ENCODE measurements around the gene CDKAL1. TPM values are rescaled to one million over a fixed set of nuclear protein-coding genes. Genes with fewer than 3 reads are reported as not detected.

Gene CDKAL1
- total and polyA plus RNA-seq, 9 of the 15 experiments (the other 6 are each of a cell fraction or from before 2014, with no cell fraction given) = 11.2 to 36.3 (median 20.1) TPM

DNA sequence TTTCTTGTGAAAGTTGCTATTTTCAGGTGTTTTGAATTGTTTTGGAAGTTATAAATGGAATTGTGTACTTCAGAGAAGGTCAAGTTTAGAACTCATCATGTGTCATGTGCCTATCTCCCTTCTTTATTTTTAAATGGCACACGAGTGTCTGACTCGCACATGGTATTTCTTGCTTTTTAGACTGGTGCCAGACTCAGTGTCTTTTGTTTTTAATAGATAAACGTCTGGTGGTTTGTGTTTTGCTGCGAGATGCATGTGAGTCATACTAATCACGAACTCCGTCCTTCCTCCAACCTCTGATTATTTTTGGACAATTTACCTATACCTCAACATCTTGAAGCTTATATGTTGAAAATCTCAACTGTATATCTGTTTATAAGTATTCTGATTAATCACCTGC, 292.1 kb downstream of the CDKAL1 start (continued):
- TF ChIP-seq, protein P1, sequence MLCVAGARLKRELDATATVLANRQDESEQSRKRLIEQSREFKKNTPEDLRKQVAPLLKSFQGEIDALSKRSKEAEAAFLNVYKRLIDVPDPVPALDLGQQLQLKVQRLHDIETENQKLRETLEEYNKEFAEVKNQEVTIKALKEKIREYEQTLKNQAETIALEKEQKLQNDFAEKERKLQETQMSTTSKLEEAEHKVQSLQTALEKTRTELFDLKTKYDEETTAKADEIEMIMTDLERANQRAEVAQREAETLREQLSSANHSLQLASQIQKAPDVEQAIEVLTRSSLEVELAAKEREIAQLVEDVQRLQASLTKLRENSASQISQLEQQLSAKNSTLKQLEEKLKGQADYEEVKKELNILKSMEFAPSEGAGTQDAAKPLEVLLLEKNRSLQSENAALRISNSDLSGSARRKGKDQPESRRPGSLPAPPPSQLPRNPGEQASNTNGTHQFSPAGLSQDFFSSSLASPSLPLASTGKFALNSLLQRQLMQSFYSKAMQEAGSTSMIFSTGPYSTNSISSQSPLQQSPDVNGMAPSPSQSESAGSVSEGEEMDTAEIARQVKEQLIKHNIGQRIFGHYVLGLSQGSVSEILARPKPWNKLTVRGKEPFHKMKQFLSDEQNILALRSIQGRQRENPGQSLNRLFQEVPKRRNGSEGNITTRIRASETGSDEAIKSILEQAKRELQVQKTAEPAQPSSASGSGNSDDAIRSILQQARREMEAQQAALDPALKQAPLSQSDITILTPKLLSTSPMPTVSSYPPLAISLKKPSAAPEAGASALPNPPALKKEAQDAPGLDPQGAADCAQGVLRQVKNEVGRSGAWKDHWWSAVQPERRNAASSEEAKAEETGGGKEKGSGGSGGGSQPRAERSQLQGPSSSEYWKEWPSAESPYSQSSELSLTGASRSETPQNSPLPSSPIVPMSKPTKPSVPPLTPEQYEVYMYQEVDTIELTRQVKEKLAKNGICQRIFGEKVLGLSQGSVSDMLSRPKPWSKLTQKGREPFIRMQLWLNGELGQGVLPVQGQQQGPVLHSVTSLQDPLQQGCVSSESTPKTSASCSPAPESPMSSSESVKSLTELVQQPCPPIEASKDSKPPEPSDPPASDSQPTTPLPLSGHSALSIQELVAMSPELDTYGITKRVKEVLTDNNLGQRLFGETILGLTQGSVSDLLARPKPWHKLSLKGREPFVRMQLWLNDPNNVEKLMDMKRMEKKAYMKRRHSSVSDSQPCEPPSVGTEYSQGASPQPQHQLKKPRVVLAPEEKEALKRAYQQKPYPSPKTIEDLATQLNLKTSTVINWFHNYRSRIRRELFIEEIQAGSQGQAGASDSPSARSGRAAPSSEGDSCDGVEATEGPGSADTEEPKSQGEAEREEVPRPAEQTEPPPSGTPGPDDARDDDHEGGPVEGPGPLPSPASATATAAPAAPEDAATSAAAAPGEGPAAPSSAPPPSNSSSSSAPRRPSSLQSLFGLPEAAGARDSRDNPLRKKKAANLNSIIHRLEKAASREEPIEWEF (CRISPR knock-in tag; IDR thresholded peaks at IDR 0.05) = no peak
- no peak for TF ChIP-seq SRSF7 (optimal IDR thresholded peaks at IDR 0.05; ENCODE audit: low read depth, low read length)
- no peak for TF ChIP-seq ZKSCAN8 (CRISPR knock-in tag; IDR thresholded peaks at IDR 0.05)
- no peak for TF ChIP-seq ERF (CRISPR knock-in tag; IDR thresholded peaks at IDR 0.05)
- no peak for TF ChIP-seq IFI16 (CRISPR knock-in tag; IDR thresholded peaks at IDR 0.05)
- no peak for TF ChIP-seq SRSF9 (IDR thresholded peaks at IDR 0.05; ENCODE audit: borderline replicate concordance, low read depth, low read length)
- TF ChIP-seq KAT7 (CRISPR knock-in tag; IDR thresholded peaks at IDR 0.05; ENCODE audit: borderline replicate concordance) = no peak
- TF ChIP-seq, protein P2, sequence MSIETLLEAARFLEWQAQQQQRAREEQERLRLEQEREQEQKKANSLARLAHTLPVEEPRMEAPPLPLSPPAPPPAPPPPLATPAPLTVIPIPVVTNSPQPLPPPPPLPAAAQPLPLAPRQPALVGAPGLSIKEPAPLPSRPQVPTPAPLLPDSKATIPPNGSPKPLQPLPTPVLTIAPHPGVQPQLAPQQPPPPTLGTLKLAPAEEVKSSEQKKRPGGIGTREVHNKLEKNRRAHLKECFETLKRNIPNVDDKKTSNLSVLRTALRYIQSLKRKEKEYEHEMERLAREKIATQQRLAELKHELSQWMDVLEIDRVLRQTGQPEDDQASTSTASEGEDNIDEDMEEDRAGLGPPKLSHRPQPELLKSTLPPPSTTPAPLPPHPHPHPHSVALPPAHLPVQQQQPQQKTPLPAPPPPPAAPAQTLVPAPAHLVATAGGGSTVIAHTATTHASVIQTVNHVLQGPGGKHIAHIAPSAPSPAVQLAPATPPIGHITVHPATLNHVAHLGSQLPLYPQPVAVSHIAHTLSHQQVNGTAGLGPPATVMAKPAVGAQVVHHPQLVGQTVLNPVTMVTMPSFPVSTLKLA (conservative IDR thresholded peaks at IDR 0.05) = peak; percentile 69 to 76
- TF ChIP-seq MCM7 (IDR thresholded peaks at IDR 0.05) = no peak
- TF ChIP-seq TCF3 (CRISPR knock-in tag; IDR thresholded peaks at IDR 0.05) = peak; percentile 69
- TF ChIP-seq, protein P3, sequence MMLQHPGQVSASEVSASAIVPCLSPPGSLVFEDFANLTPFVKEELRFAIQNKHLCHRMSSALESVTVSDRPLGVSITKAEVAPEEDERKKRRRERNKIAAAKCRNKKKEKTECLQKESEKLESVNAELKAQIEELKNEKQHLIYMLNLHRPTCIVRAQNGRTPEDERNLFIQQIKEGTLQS (IDR thresholded peaks at IDR 0.05) = peak; percentile 77
- TF ChIP-seq, protein P3 (CRISPR knock-in tag; conservative IDR thresholded peaks at IDR 0.05) = no peak
- peak; percentile 89 for TF ChIP-seq SMARCE1 (IDR thresholded peaks at IDR 0.05)
- peak; percentile 67; the same call in 1 of the 2 replicates for TF ChIP-seq EP300 (IDR thresholded peaks at IDR 0.05; ENCODE audit: low read length)
- TF ChIP-seq HDAC1 (IDR thresholded peaks at IDR 0.05) = 0 out of 4 replicates have a peak, but pooled peaks of 1 of the 2 experiments have one; percentile 40
- peak; percentile 63; the same call in 1 of the 2 replicates for TF ChIP-seq MEF2D (tag; conservative IDR thresholded peaks at IDR 0.05; ENCODE audit: low read depth)
- TF ChIP-seq RUNX1 (IDR thresholded peaks at IDR 0.05; ENCODE audit: low read depth) = no peak
- TF ChIP-seq, protein P4, sequence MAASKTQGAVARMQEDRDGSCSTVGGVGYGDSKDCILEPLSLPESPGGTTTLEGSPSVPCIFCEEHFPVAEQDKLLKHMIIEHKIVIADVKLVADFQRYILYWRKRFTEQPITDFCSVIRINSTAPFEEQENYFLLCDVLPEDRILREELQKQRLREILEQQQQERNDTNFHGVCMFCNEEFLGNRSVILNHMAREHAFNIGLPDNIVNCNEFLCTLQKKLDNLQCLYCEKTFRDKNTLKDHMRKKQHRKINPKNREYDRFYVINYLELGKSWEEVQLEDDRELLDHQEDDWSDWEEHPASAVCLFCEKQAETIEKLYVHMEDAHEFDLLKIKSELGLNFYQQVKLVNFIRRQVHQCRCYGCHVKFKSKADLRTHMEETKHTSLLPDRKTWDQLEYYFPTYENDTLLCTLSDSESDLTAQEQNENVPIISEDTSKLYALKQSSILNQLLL (CRISPR knock-in tag; IDR thresholded peaks at IDR 0.05; ENCODE audit: borderline replicate concordance) = no peak
- TF ChIP-seq SAP30 (IDR thresholded peaks at IDR 0.05; ENCODE audit: borderline replicate concordance, insufficient read depth, low read depth, low read length, poor library complexity, severe bottlenecking) = no peak
- TF ChIP-seq HDAC2 (IDR thresholded peaks at IDR 0.05) = peak; percentile 60; the same call in 1 of the 2 replicates

Measured in K562 (cell line).